Activated CD4-positive, alpha-beta T cell treated with anti-CD3 and anti-CD28 coated beads, Interleukin-2, amount 10 ng/mL, durations not matched to agents 24 days and 14 days (primary cell): Measurements from ENCODE around the gene MED27. TPM values are rescaled to one million over a fixed set of nuclear protein-coding genes. Genes with fewer than 3 reads are reported as not detected.

ENCODE experiments used
- DNase-seq: peaks from one replicate; pipeline ENCODE4 v3.0.0; 2022
- H3K27ac Mint-ChIP-seq: one replicate; pipeline ENCODE4 v1.8.0; 2022; ENCODE audit warnings: mild to moderate bottlenecking, mixed read lengths
- H3K27me3 Mint-ChIP-seq: one replicate; pipeline ENCODE4 v1.8.0; 2022; ENCODE audit warnings: mixed read lengths
- H3K36me3 Mint-ChIP-seq: one replicate; pipeline ENCODE4 v1.8.0; 2022; ENCODE audit warnings: low read depth, mild to moderate bottlenecking, mixed read lengths
- H3K4me1 Mint-ChIP-seq: one replicate; pipeline ENCODE4 v1.8.0; 2021; ENCODE audit warnings: mixed read lengths
- H3K4me3 Mint-ChIP-seq: one replicate; pipeline ENCODE4 v1.8.0; 2022; ENCODE audit warnings: mild to moderate bottlenecking, moderate library complexity, mixed read lengths
- H3K9me3 Mint-ChIP-seq: one replicate; pipeline ENCODE4 v1.8.0; 2021; ENCODE audit warnings: mixed read lengths
- intact Hi-C: fragments of 100-400 bp; cut with micrococcal nuclease; formaldehyde crosslinking; loops from one replicate; pipeline ENCODE4 v1.15.1; 2023
- total RNA-seq: library from RNA; stranded (reverse); gene quantifications from 2 replicates; pipeline ENCODE4 v1.2.3, GENCODE V29; 2022

Gene MED27
- total RNA-seq, 1 donor from 2014 or later, result 41.8 TPM

DNA sequence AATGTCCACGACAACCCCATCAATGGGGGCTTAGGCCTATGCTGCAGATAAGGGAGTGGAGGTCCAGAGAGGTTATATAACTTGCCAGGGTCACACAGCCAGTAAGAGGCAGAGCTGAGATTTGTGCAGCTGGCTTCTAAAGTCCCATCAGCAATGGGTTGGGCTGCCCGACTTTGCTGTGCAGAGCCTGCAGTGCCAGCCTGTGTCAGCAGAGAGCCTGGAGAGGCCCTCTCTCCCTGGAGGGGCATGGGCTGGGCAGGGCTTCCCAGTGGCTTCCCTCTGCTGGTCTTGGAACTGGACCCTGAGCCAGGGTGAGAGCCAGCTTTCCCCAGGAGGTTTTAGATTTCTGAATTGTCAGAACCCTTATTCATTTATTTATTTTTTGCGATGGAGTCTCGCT, 262.6 kb downstream of the MED27 start:
- no peaks in the 10 kb centered on the region for H3K9me3 Mint-ChIP-seq

DNA sequence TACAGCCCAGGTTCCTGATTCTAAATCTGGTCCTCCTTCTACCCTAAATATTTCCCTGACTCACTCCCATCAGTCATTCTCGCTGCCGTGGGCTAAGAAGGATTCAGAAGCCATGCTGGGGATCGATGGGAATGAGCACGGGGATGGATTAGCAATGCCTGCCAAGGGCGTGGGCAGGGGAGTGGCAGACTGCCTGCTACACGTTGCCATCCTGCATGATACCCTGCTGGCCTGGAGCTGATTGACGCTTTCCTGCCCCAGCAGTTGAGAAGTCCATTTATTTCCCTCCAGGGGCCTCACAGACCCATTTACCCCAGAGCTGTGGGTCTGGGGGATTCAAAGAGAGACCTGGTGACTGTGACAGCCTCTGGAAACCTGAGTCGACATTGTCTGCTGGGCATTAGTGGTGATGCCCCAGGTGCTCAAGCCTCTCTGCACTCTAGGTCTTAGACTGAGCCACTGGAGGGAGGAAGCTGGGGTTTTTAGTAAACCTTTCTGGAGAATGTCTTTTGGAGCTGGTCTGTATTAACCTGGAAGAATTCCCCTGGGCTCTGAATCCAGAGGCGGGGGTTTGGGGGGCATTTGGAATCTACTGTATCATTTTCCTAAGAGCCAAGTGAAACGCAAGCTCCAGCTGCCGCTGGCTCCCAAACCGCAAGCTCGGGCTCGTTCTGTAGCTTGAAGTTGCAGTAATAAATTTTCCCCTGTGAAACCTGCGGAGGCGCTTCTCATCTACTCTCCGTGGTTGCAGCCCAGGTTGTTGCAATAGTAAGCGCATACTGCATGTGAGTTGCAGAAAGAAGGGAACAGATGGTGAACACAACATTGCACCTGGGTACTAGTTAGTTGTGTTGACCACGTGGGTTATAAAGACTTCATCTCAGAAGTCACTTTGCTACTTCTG, 263.4 kb downstream of the MED27 start:
- no peak overlapping the region for H3K4me3 Mint-ChIP-seq
- DNase-seq, result no peak
- H3K4me1 Mint-ChIP-seq, result no peaks in the 10 kb centered on the region
- no peak overlapping the region for H3K27ac Mint-ChIP-seq
- intact Hi-C loops, result no loop called here
- peaks cover 26% of the 10 kb centered on the region for H3K27me3 Mint-ChIP-seq
- H3K36me3 Mint-ChIP-seq, result no peaks in the 10 kb centered on the region
- H3K9me3 Mint-ChIP-seq, result no peaks in the 10 kb centered on the region

More for the DNA sequence above, 262.6 kb downstream of the MED27 start:
- H3K4me3 Mint-ChIP-seq, result no peak overlapping the region
- DNase-seq, result no peak
- H3K27me3 Mint-ChIP-seq, result peaks cover 32% of the 10 kb centered on the region
- intact Hi-C loops, result no loop called here
- H3K4me1 Mint-ChIP-seq, result no peaks in the 10 kb centered on the region
- no peak overlapping the region for H3K27ac Mint-ChIP-seq
- no peaks in the 10 kb centered on the region for H3K36me3 Mint-ChIP-seq

DNA sequence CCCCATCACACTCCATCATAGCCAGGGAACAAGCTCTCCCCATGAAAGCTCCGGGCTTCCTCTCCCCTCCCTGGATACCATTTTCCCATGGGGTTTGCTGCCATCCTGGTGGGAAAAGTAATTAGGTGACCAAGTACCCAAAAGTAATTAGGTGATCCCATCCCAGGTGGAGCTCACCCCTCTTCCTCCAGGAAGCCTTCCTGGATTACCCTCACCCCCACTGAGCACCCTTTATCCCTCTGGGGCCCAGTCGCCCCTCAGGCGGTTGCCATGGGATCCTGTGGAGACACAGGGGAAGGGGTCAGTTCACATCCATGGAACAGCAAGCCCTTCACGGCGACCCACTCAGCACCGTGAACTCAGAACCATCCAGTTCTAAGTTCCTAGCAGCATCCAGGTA, 265.0 kb downstream of the MED27 start:
- no peaks in the 10 kb centered on the region for H3K36me3 Mint-ChIP-seq
- H3K4me1 Mint-ChIP-seq, result no peaks in the 10 kb centered on the region
- no peak for DNase-seq
- intact Hi-C loops, result no loop called here
- no peak overlapping the region for H3K27ac Mint-ChIP-seq
- H3K9me3 Mint-ChIP-seq, result no peaks in the 10 kb centered on the region
- no peak overlapping the region for H3K4me3 Mint-ChIP-seq
- H3K27me3 Mint-ChIP-seq, result peaks cover 20% of the 10 kb centered on the region

DNA sequence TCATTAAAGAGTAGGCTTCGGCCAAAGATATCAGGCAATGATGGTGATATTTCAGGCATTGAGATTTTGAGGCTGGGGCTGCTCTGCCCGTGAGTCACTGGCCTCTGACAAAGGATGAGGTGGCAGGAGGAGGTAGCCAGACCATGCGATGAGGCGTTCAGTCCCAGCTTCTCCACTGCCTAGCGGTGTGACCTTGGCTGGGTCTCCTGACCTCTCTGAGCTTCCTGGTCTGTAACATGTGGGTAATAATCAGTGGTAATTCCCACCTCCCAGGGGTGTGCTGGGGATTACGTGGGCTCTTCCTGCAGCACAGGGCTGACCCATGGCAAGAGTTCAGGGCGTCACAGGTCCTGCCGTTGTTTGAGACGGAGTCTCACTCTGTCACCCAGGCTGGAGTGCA, 266.6 kb downstream of the MED27 start:
- no peak for DNase-seq
- no peak overlapping the region for H3K4me3 Mint-ChIP-seq
- no peaks in the 10 kb centered on the region for H3K4me1 Mint-ChIP-seq
- intact Hi-C loops, result no loop called here
- no peaks in the 10 kb centered on the region for H3K9me3 Mint-ChIP-seq
- no peaks in the 10 kb centered on the region for H3K36me3 Mint-ChIP-seq
- H3K27me3 Mint-ChIP-seq, result peaks cover 18% of the 10 kb centered on the region
- no peak overlapping the region for H3K27ac Mint-ChIP-seq

DNA sequence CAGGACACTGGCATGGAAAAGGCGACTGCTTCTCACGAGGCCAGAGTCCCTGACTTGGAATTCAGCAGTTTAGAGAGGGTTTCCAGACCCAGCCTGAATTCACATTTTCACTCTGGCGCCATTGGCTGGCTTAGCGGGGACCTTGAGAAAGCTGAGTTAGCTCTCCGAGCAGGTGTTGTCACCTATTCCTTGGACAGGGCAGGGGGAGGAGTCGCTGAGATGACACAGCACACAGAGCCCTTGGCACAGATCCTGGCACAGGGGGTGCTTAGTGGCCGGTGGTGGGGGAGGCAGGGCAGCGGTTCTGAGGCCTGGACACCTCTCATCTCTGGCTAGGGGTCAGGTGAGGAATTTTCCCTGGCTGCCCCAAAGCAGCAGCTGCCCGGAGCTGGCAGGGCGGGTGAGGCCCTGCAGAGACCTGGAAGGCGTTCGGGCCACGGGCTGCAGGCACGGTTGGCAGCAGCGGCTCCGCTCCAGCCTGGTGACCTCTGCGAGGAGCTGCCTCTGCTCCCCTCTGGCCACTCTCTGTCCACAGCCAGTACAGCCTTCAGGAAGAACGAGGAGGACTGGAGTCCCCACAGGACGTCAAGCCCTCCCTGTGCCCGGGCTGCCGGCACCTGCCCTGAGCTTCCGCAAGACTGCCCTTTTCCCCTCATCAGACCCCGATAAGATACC, 267.4 kb downstream of the MED27 start:
- Mint-ChIP-seq H3K4me1 (no peaks in the 10 kb centered on the region), H3K4me3 (no peak overlapping the region), H3K9me3 (no peaks in the 10 kb centered on the region), H3K27ac (no peak overlapping the region), H3K27me3 (peaks cover 19% of the 10 kb centered on the region), H3K36me3 (no peaks in the 10 kb centered on the region)
- no peak for DNase-seq
- intact Hi-C loops, result no loop called here

DNA sequence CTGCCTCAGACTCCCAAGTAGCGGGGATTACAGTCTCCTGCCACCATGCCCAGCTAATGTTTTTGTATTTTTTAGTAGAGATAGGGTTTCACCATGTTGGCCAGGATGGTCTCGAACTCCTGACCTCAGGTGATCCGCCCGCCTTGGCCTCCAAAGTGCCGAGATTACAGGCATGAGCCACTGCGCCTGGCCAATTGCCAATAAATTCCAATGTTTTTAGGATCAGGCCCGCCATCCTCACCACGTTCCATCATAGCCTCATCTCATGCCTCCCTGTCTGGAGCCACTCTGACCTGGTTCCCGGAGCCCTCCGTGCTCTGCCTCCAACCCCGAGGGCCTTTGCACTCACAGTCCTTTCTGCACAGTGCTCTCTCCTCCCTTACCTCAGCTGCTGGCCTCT, 268.3 kb downstream of the MED27 start:
- DNase-seq, result no peak
- intact Hi-C loops, result no loop called here
- H3K36me3 Mint-ChIP-seq, result no peaks in the 10 kb centered on the region
- H3K27ac Mint-ChIP-seq, result no peak overlapping the region
- H3K4me3 Mint-ChIP-seq, result no peak overlapping the region
- H3K4me1 Mint-ChIP-seq, result no peaks in the 10 kb centered on the region
- no peaks in the 10 kb centered on the region for H3K9me3 Mint-ChIP-seq
- H3K27me3 Mint-ChIP-seq, result peaks cover 18% of the 10 kb centered on the region

DNA sequence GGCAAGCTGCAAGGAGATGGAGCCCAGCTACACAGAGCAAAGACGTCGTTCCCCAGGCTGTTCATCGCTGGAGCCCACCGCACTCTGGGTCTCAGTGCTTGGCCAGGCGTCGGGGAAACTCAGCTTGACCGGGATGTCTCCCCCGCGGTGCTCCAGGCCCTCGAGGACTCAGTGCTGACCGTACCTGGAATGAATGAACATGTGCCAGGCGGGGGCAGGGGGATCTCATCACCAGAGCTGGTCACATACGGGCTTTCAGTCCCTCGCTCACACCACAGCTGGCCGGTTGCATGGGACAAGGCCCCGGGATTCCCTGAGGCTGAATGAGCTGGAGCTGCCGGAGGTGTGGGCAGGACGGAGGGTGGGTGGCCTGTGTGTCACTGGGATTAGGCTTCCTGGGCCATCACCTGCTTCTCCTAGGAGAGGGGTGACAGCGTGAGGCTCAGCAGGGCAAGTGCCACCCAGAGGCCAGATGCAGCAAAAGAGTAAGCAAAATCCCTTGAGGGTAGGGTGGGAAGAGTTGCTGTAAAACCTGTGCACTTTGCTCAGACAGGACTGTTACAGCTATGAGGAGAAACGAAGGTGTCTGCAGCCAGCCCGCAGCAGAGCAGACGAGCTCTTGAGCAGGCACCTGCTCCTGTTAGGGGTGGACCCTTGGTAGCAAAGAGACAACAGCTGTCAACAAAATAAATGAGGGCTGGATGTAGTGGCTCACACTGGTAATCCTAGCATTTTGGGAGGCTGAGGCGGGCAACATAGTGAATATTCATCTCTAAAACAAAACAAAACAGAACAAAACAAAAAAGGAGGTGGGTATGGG, 269.1 kb downstream of the MED27 start:
- Mint-ChIP-seq H3K4me1 (no peaks in the 10 kb centered on the region), H3K27ac (no peak overlapping the region), H3K9me3 (no peaks in the 10 kb centered on the region), H3K4me3 (no peak overlapping the region), H3K36me3 (no peaks in the 10 kb centered on the region), H3K27me3 (peaks cover 17% of the 10 kb centered on the region)
- intact Hi-C loops, result no loop called here
- DNase-seq, result no peak

Other genes with a start within 250 kb of the MED27 start
- gene NTNG2, start 82.2 kb upstream of the MED27 start, total RNA-seq, result 1.6 and 1.7 TPM in 2 replicates